Loucy (cell line): ENCODE measurements around the gene RUSF1.

Source experiments
- H2AFZ ChIP-seq: fragments of 200-600 bp; sonication (generic); 2 replicates; pipeline ENCODE4 v1.6.0; 2016; ENCODE audit warnings: antibody characterized with exemption, mild to moderate bottlenecking, low read length, moderate library complexity
- H3F3A ChIP-seq: fragments of 200-600 bp; 2 replicates; pipeline ENCODE4 v1.6.0; 2016; ENCODE audit warnings: antibody characterized with exemption, low read depth, mild to moderate bottlenecking
- H3K27me3 ChIP-seq: fragments of 200-600 bp; sonication (generic); 2 replicates; pipeline ENCODE4 v1.6.1; 2014; ENCODE audit warnings: low read length, mild to moderate bottlenecking; ENCODE audit not compliant: insufficient read depth, poor library complexity, severe bottlenecking
- H3K36me3 ChIP-seq: fragments of 200-600 bp; sonication (generic); 2 replicates; pipeline ENCODE4 v1.6.1; 2016; ENCODE audit warnings: low read length; ENCODE audit not compliant: insufficient read depth
- H3K4me1 ChIP-seq: fragments of 200-600 bp; sonication (generic); 2 replicates; pipeline ENCODE4 v1.5.1; 2014; ENCODE audit warnings: low read length, mild to moderate bottlenecking; ENCODE audit not compliant: insufficient read depth, poor library complexity, severe bottlenecking
- H3K4me2 ChIP-seq: fragments of 200-600 bp; sonication (generic); 2 replicates; pipeline ENCODE4 v1.6.0; 2014; ENCODE audit warnings: antibody characterized with exemption, low read length, low read depth, mild to moderate bottlenecking; ENCODE audit not compliant: poor library complexity, severe bottlenecking
- H3K4me3 ChIP-seq: fragments of 200-600 bp; sonication (generic); 2 replicates; pipeline ENCODE4 v1.5.1; 2014; ENCODE audit warnings: low read length, mild to moderate bottlenecking, mixed read lengths; ENCODE audit not compliant: poor library complexity, severe bottlenecking
- H3K79me2 ChIP-seq: fragments of 200-600 bp; sonication (generic); 2 replicates; pipeline ENCODE4 v1.6.1; 2014; ENCODE audit warnings: low read length; ENCODE audit not compliant: insufficient read depth
- H3K9ac ChIP-seq: fragments of 200-600 bp; sonication (generic); 2 replicates; pipeline ENCODE4 v1.6.0; 2014; ENCODE audit warnings: mild to moderate bottlenecking, low read depth, low read length, moderate library complexity; ENCODE audit not compliant: poor library complexity, severe bottlenecking
- H3K9me2 ChIP-seq: fragments of 200-600 bp; sonication (generic); replicated peaks from 2 replicates; pipeline ENCODE4 v1.6.1; 2016; ENCODE audit warnings: low read depth, low read length, mixed read lengths
- H3K9me3 ChIP-seq: fragments of 200-600 bp; sonication (generic); 2 replicates; pipeline ENCODE4 v1.6.1; 2014; ENCODE audit warnings: mild to moderate bottlenecking, antibody characterized with exemption, low read length, low read depth; ENCODE audit not compliant: insufficient read depth
- H4K20me1 ChIP-seq: fragments of 200-600 bp; sonication (generic); 2 replicates; pipeline ENCODE4 v1.6.0; 2014; ENCODE audit warnings: antibody characterized with exemption, low read length, mild to moderate bottlenecking; ENCODE audit not compliant: insufficient read depth, poor library complexity, severe bottlenecking
- CTCF ChIP-seq: fragments of 200-600 bp; sonication (generic); conservative IDR thresholded peaks from 2 replicates; pipeline ENCODE4 v1.5.1; 2014; ENCODE audit warnings: mild to moderate bottlenecking, antibody characterized with exemption, low read length
- EZH2phosphoT487 ChIP-seq: fragments of 200-600 bp; IDR thresholded peaks from 2 replicates; pipeline ENCODE4 v1.6.1; 2018; ENCODE audit warnings: antibody characterized with exemption, mild to moderate bottlenecking, moderate library complexity, borderline replicate concordance

RUSF1 gene

GRCh38 chr16:31458073-31458843 is 49.9 kb downstream of the RUSF1 start:
- Histone ChIP-seq H3K4me3 (peak overlapping the region; percentile 94), H3K9me2 (no peaks in the 10 kb centered on the region), H2AFZ (0 out of 2 replicates have a peak overlapping the region, but pooled peaks have one; percentile 65), H3K4me1 (peaks cover 42% of the 10 kb centered on the region), H3K9me3 (no peaks in the 10 kb centered on the region), H3K36me3 (peaks cover 14% of the 10 kb centered on the region; the same call in 1 of the 2 replicates), H3K27me3 (no peaks in the 10 kb centered on the region), H3K4me2 (peak overlapping the region; percentile 84), H4K20me1 (peaks cover 43% of the 10 kb centered on the region), H3K79me2 (peaks cover 59% of the 10 kb centered on the region), H3K9ac (peak overlapping the region; percentile 94), H3F3A (peaks cover 6% of the 10 kb centered on the region)
- no peak for TF ChIP-seq EZH2phosphoT487
- peak; percentile 54 for TF ChIP-seq CTCF

GRCh38 chr16:31456988-31457360 is 51.2 kb downstream of the RUSF1 start:
- Histone ChIP-seq H3K9ac (peak overlapping the region; percentile 94), H2AFZ (no peak overlapping the region), H3K36me3 (peaks cover 4% of the 10 kb centered on the region; the same call in 1 of the 2 replicates), H3K79me2 (peaks cover 51% of the 10 kb centered on the region), H3F3A (peaks cover 6% of the 10 kb centered on the region), H4K20me1 (peaks cover 43% of the 10 kb centered on the region), H3K27me3 (no peaks in the 10 kb centered on the region), H3K9me3 (no peaks in the 10 kb centered on the region), H3K9me2 (no peaks in the 10 kb centered on the region), H3K4me3 (peak overlapping the region; percentile 94), H3K4me1 (peaks cover 42% of the 10 kb centered on the region), H3K4me2 (peak overlapping the region; percentile 84)
- TF ChIP-seq CTCF (no peak), EZH2phosphoT487 (no peak)

GRCh38 chr16:31455601-31456314 is 52.4 kb downstream of the RUSF1 start:
- no peak overlapping the region for H2AFZ ChIP-seq
- peak overlapping the region; percentile 46 for H3K4me3 ChIP-seq
- H3K36me3 ChIP-seq = no peaks in the 10 kb centered on the region
- peaks cover 6% of the 10 kb centered on the region for H3F3A ChIP-seq
- no peaks in the 10 kb centered on the region for H3K27me3 ChIP-seq
- no peaks in the 10 kb centered on the region for H3K9me3 ChIP-seq
- H4K20me1 ChIP-seq = peaks cover 37% of the 10 kb centered on the region
- no peaks in the 10 kb centered on the region for H3K9me2 ChIP-seq
- TF ChIP-seq CTCF = peak; percentile 84
- no peak for TF ChIP-seq EZH2phosphoT487
- peak overlapping the region; percentile 48 for H3K9ac ChIP-seq
- H3K79me2 ChIP-seq = peaks cover 39% of the 10 kb centered on the region
- H3K4me1 ChIP-seq = peaks cover 44% of the 10 kb centered on the region
- H3K4me2 ChIP-seq = peak overlapping the region; percentile 84
